Ovary (tissue), 3 donors: ENCODE results near the gene TMC6.

Experiments
- EP300 ChIP-seq: sonication (generic); formaldehyde crosslinking; IDR thresholded peaks from one replicate; pipeline ENCODE4 v1.6.1; 2017; ENCODE audit warnings: antibody characterized with exemption
- POLR2A ChIP-seq: fragments of 450-650 bp; IDR thresholded peaks from one replicate; pipeline ENCODE4 v1.6.1; 2017; ENCODE audit warnings: antibody characterized with exemption, mild to moderate bottlenecking, moderate library complexity
- TF ChIP-seq, protein P1 (sequence below), 3 donors: fragments of 450-650 bp in 2 of 3; fragments of 200-600 bp in 1 of 3; IDR thresholded peaks; one replicate each; pipeline versions ENCODE4 v1.5.1 to v1.8.0; 2016 to 2022; ENCODE audit warnings: antibody characterized with exemption in 3 of 3, mild to moderate bottlenecking in 1 of 3
- donor health status: DM: no; HTN: no; CAD: no.

DNA sequence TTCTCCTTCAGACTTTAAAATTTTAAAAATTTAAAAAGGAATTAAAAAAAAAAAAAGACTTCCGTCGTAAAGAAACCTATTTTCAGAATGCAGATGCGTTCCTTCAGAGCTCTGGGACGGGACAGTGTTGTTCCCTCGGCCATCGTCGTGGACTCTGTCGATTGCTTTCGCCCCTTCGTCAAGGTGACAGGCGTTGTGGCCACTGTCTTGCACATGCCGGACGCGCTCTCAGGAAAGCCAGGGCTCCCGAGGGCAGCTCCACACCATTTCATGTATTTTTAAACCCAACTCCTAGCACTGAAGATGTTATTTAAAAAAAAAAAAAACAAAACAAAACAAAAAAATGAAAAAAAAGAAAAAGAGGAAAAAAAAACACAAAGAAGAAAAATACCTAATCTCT is 22.3 kb downstream of the TMC6 start:
- TF ChIP-seq, protein P1, sequence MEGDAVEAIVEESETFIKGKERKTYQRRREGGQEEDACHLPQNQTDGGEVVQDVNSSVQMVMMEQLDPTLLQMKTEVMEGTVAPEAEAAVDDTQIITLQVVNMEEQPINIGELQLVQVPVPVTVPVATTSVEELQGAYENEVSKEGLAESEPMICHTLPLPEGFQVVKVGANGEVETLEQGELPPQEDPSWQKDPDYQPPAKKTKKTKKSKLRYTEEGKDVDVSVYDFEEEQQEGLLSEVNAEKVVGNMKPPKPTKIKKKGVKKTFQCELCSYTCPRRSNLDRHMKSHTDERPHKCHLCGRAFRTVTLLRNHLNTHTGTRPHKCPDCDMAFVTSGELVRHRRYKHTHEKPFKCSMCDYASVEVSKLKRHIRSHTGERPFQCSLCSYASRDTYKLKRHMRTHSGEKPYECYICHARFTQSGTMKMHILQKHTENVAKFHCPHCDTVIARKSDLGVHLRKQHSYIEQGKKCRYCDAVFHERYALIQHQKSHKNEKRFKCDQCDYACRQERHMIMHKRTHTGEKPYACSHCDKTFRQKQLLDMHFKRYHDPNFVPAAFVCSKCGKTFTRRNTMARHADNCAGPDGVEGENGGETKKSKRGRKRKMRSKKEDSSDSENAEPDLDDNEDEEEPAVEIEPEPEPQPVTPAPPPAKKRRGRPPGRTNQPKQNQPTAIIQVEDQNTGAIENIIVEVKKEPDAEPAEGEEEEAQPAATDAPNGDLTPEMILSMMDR (IDR thresholded peaks at IDR 0.05), result no peak
- TF ChIP-seq POLR2A (no peak), EP300 (no peak)
